Adrenal gland (tissue), 12 donors: ENCODE results near the gene CNPY2. TPM values are rescaled to one million over a fixed set of nuclear protein-coding genes. Genes with fewer than 3 reads are reported as not detected.
A peak's percentile ranks its signal among the peaks of the same experiment; 100 is the strongest.

Source experiments
- DNase-seq, 7 donors: peaks; one replicate each; pipeline ENCODE4 v3.0.0-alpha.2; 2019 to 2020
- H3K27ac ChIP-seq, 5 donors: fragments of 200-600 bp; sonication (generic) in 4 of 5; 1 replicate in 3 of 5; 2 replicates in 2 of 5; pipeline versions ENCODE4 v1.5.1 to v1.8.0; 2016 to 2020; ENCODE audit warnings: mild to moderate bottlenecking in 1 of 5
- H3K27me3 ChIP-seq: fragments of 200-600 bp; 2 replicates; pipeline ENCODE4 v1.8.0; 2021
- H3K36me3 ChIP-seq, 2 donors: fragments of 200-600 bp; replicated peaks in 1 of 2; 1 replicate in 1 of 2; 2 replicates in 1 of 2; pipeline versions ENCODE4 v1.5.1 to v1.8.0; 2018 to 2022
- H3K4me1 ChIP-seq, 2 donors: fragments of 200-600 bp; replicated peaks in 1 of 2; 1 replicate in 1 of 2; 2 replicates in 1 of 2; pipeline versions ENCODE4 v1.5.1 to v1.8.0; 2018 to 2021
- H3K4me3 ChIP-seq, 4 donors: fragments of 200-600 bp; sonication (generic) in 3 of 4; one replicate each; pipeline ENCODE4 v1.5.1; 2016 to 2018
- H3K9me3 ChIP-seq, 3 donors: fragments of 200-600 bp; sonication (generic) in 1 of 3; replicated peaks in 1 of 3; 1 replicate in 2 of 3; 2 replicates in 1 of 3; pipeline versions ENCODE4 v1.5.1 to v1.8.0; 2016 to 2021
- CTCF ChIP-seq, 6 experiments: fragments of 450-650 bp in 4 of 6; fragments of 200-600 bp in 2 of 6; sonication (generic) in 1 of 6; IDR thresholded peaks; 1 replicate in 5 of 6; 2 replicates in 1 of 6; pipeline versions ENCODE4 v1.5.1 to v1.8.0; 2016 to 2021; ENCODE audit warnings: antibody characterized with exemption in 6 of 6, mild to moderate bottlenecking in 2 of 6, moderate library complexity in 1 of 6
- POLR2A ChIP-seq, 2 donors: fragments of 450-650 bp; IDR thresholded peaks; one replicate each; pipeline ENCODE4 v1.6.1; 2017; ENCODE audit warnings: antibody characterized with exemption in 2 of 2, mild to moderate bottlenecking in 2 of 2, moderate library complexity in 1 of 2
- WGBS, 4 donors: extraction: QIAGEN DNeasy Blood & Tissue Kit in 2 of 4; methylation state at CpG; one replicate each; pipeline versions ENCODE4 v1.1.5 to v1.1.7; 2013 to 2017; 5-methylcytosine and 5-hydroxymethylcytosine counted together
- intact Hi-C, 2 donors: fragments of 100-400 bp; cut with DNase I; formaldehyde crosslinking; loops; one replicate each; pipeline versions ENCODE4 v1.14.1 to v1.15.0; 2022 to 2023
- polyA plus RNA-seq, 3 donors: library from polyadenylated mRNA; stranded (reverse); fragments of 200-250 nt in 2 of 3; fragments of 350-450 nt in 1 of 3; fragmentation: Illumina TruSeq in 1 of 3; extraction: RNeasy Lipid Tissue Mini Kit (QIAGEN cat#74804) in 1 of 3; gene quantifications; one replicate each; pipeline ENCODE4 v1.2.3, GENCODE V29; 2013 to 2014
- total RNA-seq, 9 donors: library from RNA; depleted of rRNA in 4 of 9; stranded (reverse); fragments of >200 nt in 4 of 9; fragments of 120-200 nt in 1 of 9; fragmentation: NEBNext Ultra II Directional in 1 of 9; extraction: Animal tissue kit (Norgen Biotek cat#: 25700) in 1 of 9; gene quantifications; one replicate each; pipeline versions ENCODE4 v1.1.0 to v1.2.4, GENCODE V29; 2013 to 2023
- donor health status: healthy with polysubstance abuse.
- donor health status: Bipolar disorder and iron deficiency.
- donor health status: DM: yes; HTN: yes; CAD: no.
- donor health status: DM: no; HTN: no; CAD: no.
- donor health status: DM: no; HTN: no; CAD: no.
- donor health status: DM: yes; HTN: yes; CAD: no.

The CNPY2 gene
- total and polyA plus RNA-seq, 12 donors = 103 to 192 (median 149) TPM

GRCh38 chr12:56341616-56342015 lies 25.8 kb upstream of the CNPY2 start:
- Histone ChIP-seq H3K4me1 (peaks cover 0 to 5% of the 10 kb centered on the region in 2 donors), H3K4me3 (no peak overlapping the region), H3K27ac (no peak overlapping the region), H3K36me3 (peaks cover 0 to 40% of the 10 kb centered on the region in 2 donors), H3K27me3 (no peaks in the 10 kb centered on the region), H3K9me3 (no peaks in the 10 kb centered on the region)
- intact Hi-C loops = no loop called here
- no peak for DNase-seq
- no peak for TF ChIP-seq POLR2A (IDR thresholded peaks at IDR 0.05)
- TF ChIP-seq CTCF (IDR thresholded peaks at IDR 0.05) = no peak
- WGBS, 4 donors = 20 to 43% (median 25%) methylated on average over 1 of the region's 1 CpG

DNA sequence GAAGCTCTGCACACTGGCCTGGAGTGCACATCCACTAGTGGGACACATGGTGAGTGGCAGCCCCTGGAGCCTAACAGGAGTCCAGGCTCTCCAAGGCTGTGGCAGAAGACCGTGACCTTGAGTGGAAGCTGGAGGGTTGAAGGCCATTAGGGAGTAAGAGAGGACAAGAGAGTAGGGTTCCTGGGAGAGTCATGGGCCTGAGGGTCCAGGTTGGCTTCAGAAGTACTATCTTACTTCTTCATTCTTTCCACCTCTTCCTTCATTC lies 23.3 kb upstream of the CNPY2 start:
- TF ChIP-seq CTCF (IDR thresholded peaks at IDR 0.05) (no peak), POLR2A (IDR thresholded peaks at IDR 0.05) (no peak)
- intact Hi-C loops = no loop called here
- no peak for DNase-seq
- Histone ChIP-seq H3K36me3 (peaks cover 0 to 20% of the 10 kb centered on the region in 2 donors), H3K9me3 (no peaks in the 10 kb centered on the region), H3K4me3 (no peak overlapping the region), H3K27me3 (no peaks in the 10 kb centered on the region), H3K4me1 (peaks cover 0 to 11% of the 10 kb centered on the region in 2 donors), H3K27ac (peak overlapping the region in 1 of 5 donors; percentile 5)
- WGBS, 4 donors = 29 to 62% (median 58%) methylated on average over 1 of the region's 1 CpG

- Histone ChIP-seq H3K4me3 (no peak within 1 kb of the TSS), H3K27ac (peak within 1 kb of the TSS in 1 of 5 donors; percentile 5), H3K36me3 (peaks cover 0 to 14% of the 10 kb centered on the region in 2 donors), H3K9me3 (no peaks in the 10 kb centered on the region), H3K4me1 (peaks cover 0 to 11% of the 10 kb centered on the region in 2 donors), H3K27me3 (no peaks in the 10 kb centered on the region)
- no peak for DNase-seq
- intact Hi-C loops = no loop called here
- 48 to 54% (median 51%) methylated on average over 8 to 9 of the region's 9 CpGs for WGBS, 4 donors
- TF ChIP-seq POLR2A (IDR thresholded peaks at IDR 0.05) (no peak), CTCF (IDR thresholded peaks at IDR 0.05) (no peak)
Measured at GRCh38 chr12:56338308-56339157, 22.7 kb upstream of the CNPY2 start, which contains the start of gene IL23A. TSS of gene IL23A (plus strand) at chr12:56338884. CDS start at chr12:56339045, 161 bp downstream.

GRCh38 chr12:56337753-56338251 lies 22.0 kb upstream of the CNPY2 start:
- Histone ChIP-seq H3K4me1 (peaks cover 5 to 16% of the 10 kb centered on the region in 2 donors), H3K36me3 (peaks cover 0 to 7% of the 10 kb centered on the region in 2 donors), H3K4me3 (no peak overlapping the region), H3K9me3 (no peaks in the 10 kb centered on the region), H3K27ac (no peak overlapping the region), H3K27me3 (no peaks in the 10 kb centered on the region)
- TF ChIP-seq POLR2A (IDR thresholded peaks at IDR 0.05) (no peak), CTCF (IDR thresholded peaks at IDR 0.05) (no peak)
- no peak for DNase-seq
- 77 to 80% (median 80%) methylated on average over 6 to 8 of the region's 8 CpGs for WGBS, 4 donors
- intact Hi-C loops = no loop called here
